ENCODE measurements around the gene MAP1A. TPM values are rescaled to one million over a fixed set of nuclear protein-coding genes. Genes with fewer than 3 reads are reported as not detected.

MAP1A gene
- polyA plus RNA-seq, 1 donor from 2014 or later = 3.4 TPM

GRCh38 chr15:43508991-43509659 lies 8.3 kb upstream of the MAP1A start:
- H3K27ac ChIP-seq (ENCODE audit: low read length) = peak overlapping the region; percentile 100
- TF ChIP-seq MXI1 (conservative IDR thresholded peaks at IDR 0.05; ENCODE audit: poor library complexity, severe bottlenecking) (no peak), REST (IDR thresholded peaks at IDR 0.05; ENCODE audit: borderline replicate concordance) (peak; percentile 38)
- H3K27me3 ChIP-seq (ENCODE audit: insufficient read depth, low read depth, low read length) = no peaks in the 10 kb centered on the region
- no peaks in the 10 kb centered on the region for H3K9me2 ChIP-seq (ENCODE audit: insufficient read depth, low read length)
- peaks cover 13% of the 10 kb centered on the region for H3F3A ChIP-seq (ENCODE audit: insufficient read depth, low read length, poor library complexity, severe bottlenecking)
- peak overlapping the region; percentile 84 for H3K4me3 ChIP-seq (ENCODE audit: low read length)
- peak overlapping the region; percentile 92 for H3K9ac ChIP-seq (ENCODE audit: low read length)
- H3K4me2 ChIP-seq (ENCODE audit: low read length) = peak overlapping the region; percentile 99
- H3K79me2 ChIP-seq (replicated peaks; ENCODE audit: insufficient read depth, low read length) = peaks cover 14% of the 10 kb centered on the region
- H2AFZ ChIP-seq (ENCODE audit: low read depth, low read length) = peak overlapping the region; percentile 35
- no peaks in the 10 kb centered on the region for H3K36me3 ChIP-seq (ENCODE audit: insufficient read depth, low read length)
- H3K9me3 ChIP-seq (ENCODE audit: low read length) = no peaks in the 10 kb centered on the region
- no peaks in the 10 kb centered on the region for H4K20me1 ChIP-seq (ENCODE audit: insufficient read depth)

GRCh38 chr15:43509660-43510199 lies 7.7 kb upstream of the MAP1A start:
- TF ChIP-seq EZH2 (IDR thresholded peaks at IDR 0.05; ENCODE audit: borderline replicate concordance, insufficient read depth, low read length, poor library complexity, severe bottlenecking) (no peak), MXI1 (conservative IDR thresholded peaks at IDR 0.05; ENCODE audit: poor library complexity, severe bottlenecking) (no peak), POLR2AphosphoS5 (IDR thresholded peaks at IDR 0.05) (no peak), EP300 (conservative IDR thresholded peaks at IDR 0.05; ENCODE audit: poor library complexity, severe bottlenecking) (no peak), TAF1 (IDR thresholded peaks at IDR 0.05; ENCODE audit: low read depth) (no peak), REST (IDR thresholded peaks at IDR 0.05; ENCODE audit: borderline replicate concordance) (no peak), RAD21 (conservative IDR thresholded peaks at IDR 0.05) (no peak), CTCF (IDR thresholded peaks at IDR 0.05; ENCODE audit: poor library complexity, severe bottlenecking) (no peak), SMC3 (conservative IDR thresholded peaks at IDR 0.05; ENCODE audit: poor library complexity) (no peak)
- Histone ChIP-seq H3K79me2 (replicated peaks; ENCODE audit: insufficient read depth, low read length) (peaks cover 20% of the 10 kb centered on the region), H3F3A (ENCODE audit: insufficient read depth, low read length, poor library complexity, severe bottlenecking) (peaks cover 13% of the 10 kb centered on the region), H3K4me2 (ENCODE audit: low read length) (peak overlapping the region; percentile 99), H3K9me2 (ENCODE audit: insufficient read depth, low read length) (no peaks in the 10 kb centered on the region), H3K27me3 (ENCODE audit: insufficient read depth, low read depth, low read length) (no peaks in the 10 kb centered on the region), H3K9me3 (ENCODE audit: low read length) (no peaks in the 10 kb centered on the region), H3K4me3 (ENCODE audit: low read length) (peak overlapping the region; percentile 84), H3K27ac (ENCODE audit: low read length) (peak overlapping the region; percentile 100), H4K20me1 (ENCODE audit: insufficient read depth) (no peaks in the 10 kb centered on the region), H3K36me3 (ENCODE audit: insufficient read depth, low read length) (no peaks in the 10 kb centered on the region), H2AFZ (ENCODE audit: low read depth, low read length) (no peak overlapping the region), H3K9ac (ENCODE audit: low read length) (peak overlapping the region; percentile 92)

Measured in neural cell (in vitro differentiated cells).